GM23248 (cell line): ENCODE results near the gene IL19. TPM values are rescaled to one million over a fixed set of nuclear protein-coding genes. Genes with fewer than 3 reads are reported as not detected.

Experiments
- DNase-seq: peaks from one replicate; pipeline ENCODE4 v3.0.0-alpha.2; 2015
- H2AFZ ChIP-seq: fragments of 200-600 bp; sonication (generic); 2 replicates; pipeline ENCODE4 v1.6.1; 2016; ENCODE audit warnings: antibody characterized with exemption
- H3F3A ChIP-seq: fragments of 200-600 bp; sonication (generic); 2 replicates; pipeline ENCODE4 v1.6.1; 2016; ENCODE audit warnings: mild to moderate bottlenecking, antibody characterized with exemption, mixed run types; ENCODE audit not compliant: insufficient read depth
- H3K27ac ChIP-seq: fragments of 200-600 bp; sonication (generic); 2 replicates; pipeline ENCODE4 v1.5.1; 2016; ENCODE audit warnings: mild to moderate bottlenecking
- H3K27me3 ChIP-seq: fragments of 200-600 bp; sonication (generic); replicated peaks from 2 replicates; pipeline ENCODE4 v1.6.1; 2016; ENCODE audit warnings: mild to moderate bottlenecking; ENCODE audit not compliant: insufficient read depth
- H3K36me3 ChIP-seq: fragments of 200-600 bp; sonication (generic); 2 replicates; pipeline ENCODE4 v1.6.1; 2016; ENCODE audit warnings: low read depth, mild to moderate bottlenecking
- H3K4me1 ChIP-seq: fragments of 200-600 bp; sonication (generic); 2 replicates; pipeline ENCODE4 v1.6.1; 2016; ENCODE audit warnings: mild to moderate bottlenecking; ENCODE audit not compliant: insufficient read depth
- H3K4me2 ChIP-seq: fragments of 200-600 bp; sonication (generic); one replicate; pipeline ENCODE4 v1.6.1; 2016; ENCODE audit warnings: mild to moderate bottlenecking; ENCODE audit not compliant: unreplicated experiment
- H3K4me3 ChIP-seq: fragments of 200-600 bp; sonication (generic); 2 replicates; pipeline ENCODE4 v1.5.1; 2016; ENCODE audit warnings: mild to moderate bottlenecking
- H3K79me2 ChIP-seq: fragments of 200-600 bp; sonication (generic); 2 replicates; pipeline ENCODE4 v1.6.1; 2016; ENCODE audit warnings: mild to moderate bottlenecking; ENCODE audit not compliant: insufficient read depth
- H3K9ac ChIP-seq: fragments of 200-600 bp; sonication (generic); 2 replicates; pipeline ENCODE4 v1.6.1; 2016; ENCODE audit warnings: mild to moderate bottlenecking
- H3K9me2 ChIP-seq: fragments of 200-600 bp; sonication (generic); 2 replicates; pipeline ENCODE4 v1.6.1; 2016; ENCODE audit warnings: mixed run types, mild to moderate bottlenecking, moderate library complexity; ENCODE audit not compliant: insufficient read depth
- H3K9me3 ChIP-seq: fragments of 200-600 bp; sonication (generic); one replicate; pipeline ENCODE4 v1.6.1; 2017; ENCODE audit warnings: low read depth
- H4K20me1 ChIP-seq: fragments of 200-600 bp; sonication (generic); 2 replicates; pipeline ENCODE4 v1.6.0; 2016; ENCODE audit not compliant: insufficient read depth
- EZH2 ChIP-seq: fragments of 200-600 bp; sonication (generic); IDR thresholded peaks from 2 replicates; pipeline ENCODE4 v1.6.1; 2018; ENCODE audit warnings: antibody characterized with exemption, mild to moderate bottlenecking; ENCODE audit not compliant: insufficient read depth, poor library complexity, severe bottlenecking
- EZH2phosphoT487 ChIP-seq: fragments of 200-600 bp; sonication (generic); IDR thresholded peaks from 2 replicates; pipeline ENCODE4 v1.6.1; 2018; ENCODE audit warnings: antibody characterized with exemption, moderate library complexity, mild to moderate bottlenecking, low read depth; ENCODE audit not compliant: insufficient read depth
- WGBS, 2 experiments: methylation state at CpG; one replicate each; pipeline ENCODE4 v1.1.6; 2015 to 2017; ENCODE audit warnings: low lambda C conversion rate in 2 of 2, low coverage in 1 of 2; ENCODE audit errors: missing lambda C conversion rate in 2 of 2; 5-methylcytosine and 5-hydroxymethylcytosine counted together
- in situ Hi-C: fragments of 300-500 bp; cut with MboI; formaldehyde crosslinking; loops from 2 replicates; pipeline ENCODE4 v1.15.0; 2020
- polyA plus RNA-seq: library from polyadenylated mRNA; unstranded; fragments of >200 nt; fragmentation: Nextera tagmentation; extraction: Ambion mirVana; gene quantifications from 2 replicates; pipeline ENCODE4 v1.2.1, GENCODE V29; 2016
- total RNA-seq: library from RNA; depleted of rRNA; stranded (reverse); fragments of >200 nt; shearing (Covaris generic); gene quantifications from 2 replicates; pipeline ENCODE4 v1.2.3, GENCODE V29; 2014

IL19 gene
- total and polyA plus RNA-seq, 2 experiments from 2014 or later: not detected

DNA sequence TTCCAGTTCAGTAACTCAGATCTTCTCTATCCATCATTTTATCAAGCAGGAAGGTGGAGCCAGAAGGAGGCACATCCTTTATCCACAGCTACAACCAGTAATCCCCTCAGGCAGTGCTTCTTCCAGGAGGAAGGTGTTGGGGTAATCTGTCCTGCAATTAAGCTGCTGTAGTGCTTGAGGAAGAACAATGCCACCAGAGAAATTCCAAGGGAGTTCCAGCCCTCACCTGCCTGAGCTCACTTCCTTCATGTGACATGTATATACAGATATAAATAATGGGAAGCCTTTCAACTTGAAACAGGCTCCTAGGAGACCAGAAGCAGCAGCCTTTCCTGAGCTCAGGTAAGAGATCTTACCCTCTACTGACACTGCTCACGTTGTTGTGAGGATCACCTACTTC is 92.7 kb downstream of the IL19 start:
- H3K27ac ChIP-seq: no peak overlapping the region
- H3K4me1 ChIP-seq: peaks cover 26% of the 10 kb centered on the region
- no peak overlapping the region for H3K4me3 ChIP-seq
- no peaks in the 10 kb centered on the region for H3K9me3 ChIP-seq
- no peak for DNase-seq
- no peaks in the 10 kb centered on the region for H3K79me2 ChIP-seq
- in situ Hi-C loops: no loop called here
- H3K4me2 ChIP-seq: no peak overlapping the region
- H3K27me3 ChIP-seq: 0 out of 2 replicates have a peak, but pooled peaks cover 3% of the 10 kb centered on the region
- H3K9me2 ChIP-seq: no peaks in the 10 kb centered on the region
- H3K36me3 ChIP-seq: no peaks in the 10 kb centered on the region
- WGBS, 2 experiments: 17 to 47% methylated on average over 1 of the region's 1 CpG
- peaks cover 13% of the 10 kb centered on the region for H3F3A ChIP-seq
- no peaks in the 10 kb centered on the region for H4K20me1 ChIP-seq
- no peak overlapping the region for H2AFZ ChIP-seq
- TF ChIP-seq EZH2 (no peak), EZH2phosphoT487 (no peak)
- H3K9ac ChIP-seq: no peak overlapping the region

DNA sequence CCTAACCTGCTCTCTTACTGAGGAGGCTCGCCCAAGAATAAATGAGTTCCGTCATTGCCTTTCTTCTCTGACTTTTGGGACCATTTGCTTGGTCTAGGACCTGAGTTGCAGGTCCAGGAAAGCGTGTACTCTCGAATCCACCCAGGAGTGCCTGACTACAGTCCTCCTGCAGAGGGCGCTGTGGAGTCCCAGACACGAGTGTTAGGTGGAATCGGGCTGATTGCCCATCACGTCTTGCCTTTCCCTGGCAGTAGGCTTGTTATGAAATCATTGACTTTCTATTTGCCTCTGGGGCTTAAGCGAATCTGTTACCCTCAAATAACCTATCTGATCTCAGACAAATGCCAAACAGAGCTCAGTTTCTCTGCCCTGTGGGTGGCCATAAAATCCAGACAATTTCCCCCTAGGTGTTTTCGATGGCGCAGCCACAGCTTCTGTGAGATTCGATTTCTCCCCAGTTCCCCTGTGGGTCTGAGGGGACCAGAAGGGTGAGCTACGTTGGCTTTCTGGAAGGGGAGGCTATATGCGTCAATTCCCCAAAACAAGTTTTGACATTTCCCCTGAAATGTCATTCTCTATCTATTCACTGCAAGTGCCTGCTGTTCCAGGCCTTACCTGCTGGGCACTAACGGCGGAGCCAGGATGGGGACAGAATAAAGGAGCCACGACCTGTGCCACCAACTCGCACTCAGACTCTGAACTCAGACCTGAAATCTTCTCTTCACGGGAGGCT is 94.5 kb downstream of the IL19 start, which contains the start of gene IL20:
IL20 (plus strand) TSS at position 685 of the 733 bp plus-strand sequence. CDS start 230 bp downstream, outside the sequence.
- in situ Hi-C loops: no loop called here
- Histone ChIP-seq H2AFZ (0 out of 2 replicates have a peak within 1 kb of the TSS, but pooled peaks have one; percentile 17), H4K20me1 (no peaks in the 10 kb centered on the region), H3K4me2 (no peak within 1 kb of the TSS), H3K27me3 (0 out of 2 replicates have a peak, but pooled peaks cover under 1% of the 10 kb centered on the region), H3K79me2 (no peaks in the 10 kb centered on the region), H3K27ac (no peak within 1 kb of the TSS), H3K9me3 (no peaks in the 10 kb centered on the region), H3K9me2 (no peaks in the 10 kb centered on the region), H3K36me3 (no peaks in the 10 kb centered on the region), H3K4me3 (no peak within 1 kb of the TSS), H3K9ac (no peak within 1 kb of the TSS), H3F3A (peaks cover 15% of the 10 kb centered on the region), H3K4me1 (peaks cover 28% of the 10 kb centered on the region)
- 57 to 61% methylated on average over 19 of the region's 19 CpGs for WGBS, 2 experiments
- TF ChIP-seq EZH2phosphoT487 (no peak), EZH2 (no peak)
- DNase-seq: peak; percentile 93

DNA sequence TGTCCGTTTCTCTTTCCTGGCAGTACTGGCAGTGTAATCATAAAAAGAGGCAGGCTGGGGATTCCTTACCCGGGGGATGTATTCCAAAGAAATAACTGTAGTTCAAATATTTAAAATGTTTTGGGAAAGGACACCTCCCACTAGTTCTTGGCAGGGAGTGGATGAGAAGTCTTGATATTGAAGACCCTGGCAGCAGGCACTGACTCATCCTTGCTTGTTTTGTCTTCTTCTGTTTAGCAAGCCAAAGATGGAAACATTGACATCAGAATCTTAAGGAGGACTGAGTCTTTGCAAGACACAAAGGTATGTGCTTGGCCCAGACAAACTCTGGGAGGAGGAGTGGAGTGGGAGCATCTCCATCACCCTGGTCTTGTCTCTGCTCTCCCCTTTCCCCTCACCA is 95.5 kb downstream of the IL19 start:
- TF ChIP-seq EZH2 (no peak), EZH2phosphoT487 (no peak)
- Histone ChIP-seq H3K4me1 (peaks cover 28% of the 10 kb centered on the region), H3K9me2 (no peaks in the 10 kb centered on the region), H3K9ac (no peak overlapping the region), H3K4me2 (no peak overlapping the region), H3K27ac (no peak overlapping the region), H3K27me3 (no peaks in the 10 kb centered on the region), H4K20me1 (no peaks in the 10 kb centered on the region), H3K9me3 (no peaks in the 10 kb centered on the region), H3K36me3 (no peaks in the 10 kb centered on the region), H3K79me2 (no peaks in the 10 kb centered on the region), H3K4me3 (no peak overlapping the region), H2AFZ (0 out of 2 replicates have a peak overlapping the region, but pooled peaks have one; percentile 17), H3F3A (peaks cover 15% of the 10 kb centered on the region)
- 15 to 18% methylated on average over 2 of the region's 2 CpGs for WGBS, 2 experiments
- in situ Hi-C loops: no loop called here
- peak; percentile 74 for DNase-seq

DNA sequence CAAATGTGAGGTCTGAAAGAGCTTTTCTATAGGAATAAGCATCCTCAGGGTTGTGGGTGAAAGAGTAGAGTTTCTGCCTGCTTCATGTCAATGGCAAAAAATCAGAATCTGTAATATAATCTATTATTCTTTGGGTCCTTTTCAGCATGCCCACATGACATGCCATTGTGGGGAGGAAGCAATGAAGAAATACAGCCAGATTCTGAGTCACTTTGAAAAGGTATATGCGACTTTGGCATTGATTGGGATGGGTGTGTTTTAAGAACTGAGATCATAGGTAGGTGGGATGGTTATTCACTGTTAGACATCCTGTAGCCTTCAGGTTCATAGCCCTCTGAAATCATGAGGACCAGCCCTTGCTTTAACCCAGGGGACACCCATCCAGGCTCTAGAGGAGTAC is 96.7 kb downstream of the IL19 start:
- TF ChIP-seq EZH2 (no peak), EZH2phosphoT487 (no peak)
- H3K9ac ChIP-seq: no peak overlapping the region
- H4K20me1 ChIP-seq: no peaks in the 10 kb centered on the region
- no peak for DNase-seq
- no peaks in the 10 kb centered on the region for H3K9me2 ChIP-seq
- no peak overlapping the region for H3K27ac ChIP-seq
- no peak overlapping the region for H3K4me3 ChIP-seq
- H3F3A ChIP-seq: peaks cover 15% of the 10 kb centered on the region
- in situ Hi-C loops: no loop called here
- WGBS, 2 experiments: 94 to 96% methylated on average over 1 of the region's 1 CpG
- no peaks in the 10 kb centered on the region for H3K36me3 ChIP-seq
- H3K27me3 ChIP-seq: no peaks in the 10 kb centered on the region
- H2AFZ ChIP-seq: no peak overlapping the region
- no peak overlapping the region for H3K4me2 ChIP-seq
- no peaks in the 10 kb centered on the region for H3K9me3 ChIP-seq
- no peaks in the 10 kb centered on the region for H3K79me2 ChIP-seq
- peaks cover 28% of the 10 kb centered on the region for H3K4me1 ChIP-seq
